B cell (primary cell): ENCODE measurements around the gene OR6N1. TPM values are rescaled to one million over a fixed set of nuclear protein-coding genes. Genes with fewer than 3 reads are reported as not detected.

ENCODE experiments used
- ATAC-seq: fragments of 200-7000 bp; cut with Tn5 transposase; one replicate; pipeline ENCODE4 v1.10.0; 2021; ENCODE audit warnings: low read depth, mild to moderate bottlenecking, moderate number of reproducible peaks, moderate library complexity
- CTCF ChIA-PET: fragments of 350-600 bp; sonication (Branson Sonifier 250); formaldehyde crosslinking; loops from one replicate; lab custom pipeline; 2021; ENCODE audit warnings: antibody characterized with exemption, inconsistent platforms; lab: Charles Lee
- POLR2A ChIA-PET: fragments of 350-600 bp; sonication (Branson Sonifier 250); formaldehyde crosslinking; loops from one replicate; lab custom pipeline; 2021; ENCODE audit warnings: antibody characterized with exemption; lab: Charles Lee
- DNase-seq: peaks from one replicate; pipeline ENCODE4 v3.0.0; 2013
- H2AFZ ChIP-seq: 2 replicates; pipeline ENCODE4 v1.6.1; 2012; ENCODE audit warnings: mild to moderate bottlenecking, low read depth, low read length; ENCODE audit not compliant: insufficient read depth, poor library complexity, severe bottlenecking
- H3K27ac ChIP-seq, 2 donors: 1 replicate in 1 of 2; 2 replicates in 1 of 2; pipeline ENCODE4 v1.5.1; 2012 to 2013; ENCODE audit warnings: low read length in 2 of 2, mild to moderate bottlenecking in 2 of 2, moderate library complexity in 1 of 2
- H3K27me3 ChIP-seq, 4 experiments: fragments of 200-600 bp in 1 of 4; sonication (generic) in 1 of 4; replicated peaks in 1 of 4; 1 replicate in 2 of 4; 2 replicates in 2 of 4; pipeline versions ENCODE4 v1.6.1 to v1.7.0; 2013 to 2016; ENCODE audit warnings: low read length in 3 of 4, mild to moderate bottlenecking in 2 of 4, mixed read lengths in 1 of 4, moderate library complexity in 1 of 4; ENCODE audit not compliant: insufficient read depth in 4 of 4, control insufficient read depth in 3 of 4; ENCODE audit errors: control extremely low read depth in 1 of 4
- H3K36me3 ChIP-seq, 2 experiments: replicated peaks in 1 of 2; 1 replicate in 1 of 2; 2 replicates in 1 of 2; pipeline versions ENCODE4 v1.6.1 to v1.7.1; 2013; ENCODE audit warnings: low read length in 1 of 2; ENCODE audit not compliant: insufficient read depth in 2 of 2, control insufficient read depth in 1 of 2; ENCODE audit errors: control extremely low read depth in 1 of 2, extremely low read depth in 1 of 2
- H3K4me1 ChIP-seq, 2 donors: fragments of 200-600 bp in 1 of 2; sonication (generic) in 1 of 2; 1 replicate in 1 of 2; 2 replicates in 1 of 2; pipeline versions ENCODE4 v1.5.1 to v1.6.1; 2013 to 2017; ENCODE audit warnings: low read length in 2 of 2; ENCODE audit not compliant: control insufficient read depth in 2 of 2, insufficient read depth in 2 of 2
- H3K4me2 ChIP-seq: replicated peaks from 2 replicates; pipeline ENCODE3; 2012; ENCODE audit warnings: mild to moderate bottlenecking, low read depth, low read length; ENCODE audit not compliant: poor library complexity, severe bottlenecking
- H3K4me3 ChIP-seq, 5 experiments: fragments of 200-600 bp in 1 of 5; sonication (generic) in 1 of 5; 1 replicate in 3 of 5; 2 replicates in 2 of 5; pipeline versions ENCODE4 v1.5.1 to v1.7.0; 2011 to 2016; ENCODE audit warnings: low read length in 4 of 5, mild to moderate bottlenecking in 4 of 5, low read depth in 2 of 5, control low read depth in 1 of 5, moderate library complexity in 1 of 5; ENCODE audit not compliant: insufficient read depth in 1 of 5; ENCODE audit errors: control extremely low read depth in 1 of 5, extremely low read depth in 1 of 5
- H3K79me2 ChIP-seq: fragments of 200-600 bp; sonication (generic); one replicate; pipeline ENCODE4 v1.6.0; 2016; ENCODE audit warnings: low read length; ENCODE audit not compliant: control insufficient read depth, insufficient read depth
- H3K9ac ChIP-seq: fragments of 200-600 bp; sonication (generic); 2 replicates; pipeline ENCODE4 v1.6.1; 2017; ENCODE audit warnings: mild to moderate bottlenecking, low read length, moderate library complexity
- H3K9me3 ChIP-seq, 3 donors: one replicate each; pipeline versions ENCODE4 v1.6.1 to v1.7.1; 2013; ENCODE audit warnings: low read length in 2 of 3; ENCODE audit not compliant: control insufficient read depth in 2 of 3, insufficient read depth in 1 of 3; ENCODE audit errors: control extremely low read depth in 1 of 3
- H4K20me1 ChIP-seq: 2 replicates; pipeline ENCODE4 v1.6.0; 2012; ENCODE audit warnings: mild to moderate bottlenecking, low read length; ENCODE audit not compliant: insufficient read depth, control insufficient read depth, poor library complexity, severe bottlenecking
- H3K27ac Mint-ChIP-seq: one replicate; pipeline ENCODE4 v1.8.0; 2021; ENCODE audit warnings: mixed read lengths
- H3K27me3 Mint-ChIP-seq: one replicate; pipeline ENCODE4 v1.8.0; 2021; ENCODE audit warnings: mixed read lengths
- H3K4me1 Mint-ChIP-seq: one replicate; pipeline ENCODE4 v1.8.0; 2021; ENCODE audit warnings: mixed read lengths
- H3K4me3 Mint-ChIP-seq: one replicate; pipeline ENCODE4 v1.8.0; 2021; ENCODE audit warnings: mixed read lengths
- H3K9me3 Mint-ChIP-seq: one replicate; pipeline ENCODE4 v1.8.0; 2022; ENCODE audit warnings: mixed read lengths; ENCODE audit not compliant: insufficient read depth
- CTCF ChIP-seq: fragments of 200-600 bp; IDR thresholded peaks from one replicate; pipeline ENCODE4 v1.8.0; 2022; ENCODE audit warnings: antibody characterized with exemption, mild to moderate bottlenecking
- EZH2 ChIP-seq: IDR thresholded peaks from 2 replicates; pipeline ENCODE4 v1.6.1; 2012; ENCODE audit warnings: borderline replicate concordance, low read depth, mild to moderate bottlenecking, moderate library complexity, low read length; ENCODE audit not compliant: insufficient read depth, poor library complexity, severe bottlenecking
- WGBS: methylation state at CpG from one replicate; pipeline ENCODE4 v1.1.5; 2013; ENCODE audit warnings: missing lambda C conversion rate; ENCODE audit not compliant: insufficient coverage; 5-methylcytosine and 5-hydroxymethylcytosine counted together
- intact Hi-C: fragments of 100-400 bp; cut with micrococcal nuclease; formaldehyde crosslinking; loops from one replicate; pipeline ENCODE4 v1.10.0; 2022
- polyA plus RNA-seq: library from polyadenylated mRNA; depleted of rRNA; stranded (reverse); fragments of >200 nt; gene quantifications from 2 replicates; pipeline ENCODE4 v1.2.3, GENCODE V29; 2012
- total RNA-seq, 2 donors: library from RNA; stranded (reverse); fragments of 120-200 nt in 1 of 2; gene quantifications; 1 replicate in 1 of 2; 2 replicates in 1 of 2; pipeline versions ENCODE4 v1.2.3 to v1.2.4, GENCODE V29; 2013 to 2022

Gene OR6N1
- total and polyA plus RNA-seq, 2 donors (not counting 1 experiment from before 2014, with no cell fraction given): not detected

GRCh38 chr1:158818560-158818959 is 46.6 kb upstream of the OR6N1 start:
- ChIA-PET CTCF (no interaction called here), POLR2A (no interaction called here)
- no peaks in the 10 kb centered on the region for H3K27me3 ChIP-seq
- WGBS: 100% methylated on average over 1 of the region's 1 CpG
- H3K27ac ChIP-seq: no peak overlapping the region
- no peaks in the 10 kb centered on the region for H3K4me1 ChIP-seq
- TF ChIP-seq EZH2: no peak
- TF ChIP-seq CTCF: no peak
- DNase-seq: no peak
- H3K27ac Mint-ChIP-seq: no peak overlapping the region
- no peaks in the 10 kb centered on the region for H3K79me2 ChIP-seq
- H3K36me3 ChIP-seq: no peaks in the 10 kb centered on the region
- no peaks in the 10 kb centered on the region for H3K9me3 Mint-ChIP-seq
- H3K9me3 ChIP-seq: no peaks in the 10 kb centered on the region
- no peak overlapping the region for H3K4me2 ChIP-seq
- H4K20me1 ChIP-seq: no peaks in the 10 kb centered on the region
- no peak overlapping the region for H3K4me3 Mint-ChIP-seq
- no peak for ATAC-seq
- H3K27me3 Mint-ChIP-seq: peaks cover 7% of the 10 kb centered on the region
- no peaks in the 10 kb centered on the region for H3K4me1 Mint-ChIP-seq
- intact Hi-C loops: no loop called here
- H3K9ac ChIP-seq: no peak overlapping the region
- H2AFZ ChIP-seq: no peak overlapping the region
- H3K4me3 ChIP-seq: no peak overlapping the region

- H3K9me3 ChIP-seq: no peaks in the 10 kb centered on the region
- CTCF ChIA-PET: no interaction called here
- no peaks in the 10 kb centered on the region for H4K20me1 ChIP-seq
- Mint-ChIP-seq H3K27ac (no peak overlapping the region), H3K27me3 (no peaks in the 10 kb centered on the region), H3K4me1 (peaks cover 4% of the 10 kb centered on the region), H3K4me3 (no peak overlapping the region), H3K9me3 (no peaks in the 10 kb centered on the region)
- no peak overlapping the region for H3K27ac ChIP-seq
- TF ChIP-seq CTCF: no peak
- TF ChIP-seq EZH2: no peak
- no peaks in the 10 kb centered on the region for H3K79me2 ChIP-seq
- no peaks in the 10 kb centered on the region for H3K36me3 ChIP-seq
- ATAC-seq (no peak), DNase-seq (no peak)
- no CpG with 5 or more reads among the region's 1 CpG for WGBS
- H3K9ac ChIP-seq: no peak overlapping the region
- no peak overlapping the region for H3K4me2 ChIP-seq
- no peak overlapping the region for H2AFZ ChIP-seq
- H3K27me3 ChIP-seq: no peaks in the 10 kb centered on the region
- intact Hi-C loops: no loop called here
- H3K4me1 ChIP-seq: no peaks in the 10 kb centered on the region
- POLR2A ChIA-PET: no interaction called here
- no peak overlapping the region for H3K4me3 ChIP-seq
These were observed 43.0 kb upstream of the OR6N1 start for GRCh38 chr1:158814970-158815369.
